CMK (cell line): Measurements from ENCODE around the gene SLC7A10.
A peak's percentile ranks its signal among the peaks of the same experiment; 100 is the strongest.
"Not testable (repeated sequence)": the region's sequence is repeated elsewhere in the genome, so short reads cannot be mapped to it uniquely, and the experiment has no call there.

Experiments
- DNase-seq: peaks from one replicate; pipeline ENCODE4 v3.0.0-alpha.2; 2010; ENCODE audit warnings: low read depth

The SLC7A10 gene

DNA sequence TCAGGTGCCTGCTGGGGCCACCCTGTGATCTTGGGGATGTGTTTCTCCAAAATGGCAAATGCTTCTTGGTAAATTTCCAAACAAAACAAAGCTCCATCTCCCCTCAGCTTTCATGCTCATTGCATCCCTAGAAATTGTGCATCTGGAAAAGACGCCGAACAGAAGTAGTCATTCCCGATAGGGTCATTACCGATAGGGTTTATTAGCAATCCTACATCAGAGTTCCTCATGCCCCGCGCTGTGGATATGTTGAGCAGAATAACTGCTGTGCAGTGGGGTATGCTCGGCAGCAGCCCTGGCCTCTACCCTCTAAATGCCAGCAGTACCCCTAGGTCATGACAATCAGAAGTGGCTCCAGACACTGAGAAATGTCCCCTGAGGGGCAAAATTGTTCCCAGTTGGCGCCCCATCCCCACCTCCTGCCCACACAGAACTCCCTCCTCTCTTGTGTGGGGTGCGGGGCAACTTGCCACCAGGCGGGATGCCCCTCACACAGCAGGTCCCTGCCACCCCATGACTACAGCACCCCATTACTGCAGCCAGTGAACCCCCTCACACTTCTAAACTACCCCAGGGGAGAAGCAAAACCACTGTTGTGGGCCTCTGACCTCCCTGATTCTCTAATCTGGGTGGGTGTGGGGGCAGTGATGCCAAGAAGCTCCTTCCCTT, 13.0 kb upstream of the SLC7A10 start:
- DNase-seq, result no peak

- no peak for DNase-seq
These were observed 11.2 kb upstream of the SLC7A10 start for GRCh38 chr19:33236696-33237390.

- DNase-seq, result no peak
These were observed 10.3 kb upstream of the SLC7A10 start for GRCh38 chr19:33235996-33236350.

GRCh38 chr19:33235269-33235995, 9.8 kb upstream of the SLC7A10 start:
- peak; percentile 37 for DNase-seq

- DNase-seq, result no peak
These were observed 9.1 kb upstream of the SLC7A10 start for GRCh38 chr19:33234736-33235135.

DNA sequence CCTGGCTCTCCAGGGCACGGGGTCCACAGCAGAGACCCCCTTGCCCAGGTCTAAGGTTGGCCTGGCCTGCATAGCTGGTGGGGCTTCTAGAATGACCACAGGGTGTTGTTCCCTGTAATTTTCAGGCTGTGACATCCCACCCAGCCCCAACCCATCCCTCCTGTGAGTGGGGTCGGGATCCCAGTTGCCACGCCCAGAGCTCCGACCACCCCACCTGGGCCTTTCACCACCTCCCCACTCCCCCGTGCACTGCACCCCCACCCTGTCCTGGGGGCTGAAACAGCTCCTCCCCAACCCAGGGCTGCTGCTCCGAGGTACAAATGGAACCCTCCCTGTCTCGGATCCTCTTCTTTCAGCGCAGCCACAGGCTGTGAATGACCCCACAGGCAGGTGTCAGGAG, 8.4 kb upstream of the SLC7A10 start:
- no peak for DNase-seq

- no peak for DNase-seq
These were observed 7.6 kb upstream of the SLC7A10 start for GRCh38 chr19:33233056-33233873.

- DNase-seq, result no peak
These were observed 7.0 kb upstream of the SLC7A10 start for GRCh38 chr19:33232656-33233055.

GRCh38 chr19:33231511-33231910, 5.9 kb upstream of the SLC7A10 start:
- DNase-seq, result no peak

- DNase-seq, result no peak
These were observed 4.3 kb upstream of the SLC7A10 start for GRCh38 chr19:33229962-33230361.

GRCh38 chr19:33227870-33228599, 2.4 kb upstream of the SLC7A10 start:
- no peak for DNase-seq

GRCh38 chr19:33227242-33227650, 1.6 kb upstream of the SLC7A10 start:
- DNase-seq, result no peak

DNA sequence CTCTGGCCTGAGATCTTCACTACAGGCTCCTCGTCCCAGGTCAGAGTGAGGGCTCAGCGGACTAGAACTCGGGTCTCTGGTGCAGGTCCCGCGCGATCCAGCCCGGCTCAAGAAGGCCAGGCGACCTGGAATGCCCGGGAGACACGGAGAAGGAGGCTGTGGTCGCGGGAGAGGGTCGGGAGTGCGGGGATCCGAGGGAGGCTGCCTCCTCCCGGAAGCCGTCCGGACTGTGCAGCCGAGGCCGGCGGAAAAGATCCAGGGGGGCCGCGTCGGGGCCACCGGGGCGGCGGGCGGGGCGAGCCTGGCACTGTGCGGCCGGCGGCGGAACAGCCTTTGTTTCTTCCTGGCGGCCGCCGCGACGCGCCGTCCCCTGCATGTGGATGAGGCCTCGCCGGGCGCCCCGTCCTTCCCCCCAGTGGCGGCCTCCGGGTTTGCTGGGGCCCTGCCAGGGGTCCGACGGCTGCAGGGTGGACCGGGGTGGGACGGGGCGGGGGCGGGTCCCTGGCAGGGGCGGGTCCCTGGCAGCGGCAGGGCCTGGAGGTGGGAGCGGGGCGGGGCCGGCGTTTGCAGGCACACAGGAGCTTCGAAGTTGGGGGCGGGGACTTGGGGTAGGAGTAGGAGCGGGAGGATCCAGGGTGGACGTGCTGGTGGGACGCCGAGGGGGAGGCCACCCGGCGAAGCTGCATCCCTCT, 1.0 kb upstream of the SLC7A10 start:
- no peak for DNase-seq

- DNase-seq, result no peak
These were observed 774 bp downstream of the SLC7A10 start for GRCh38 chr19:33224694-33225457.

DNA sequence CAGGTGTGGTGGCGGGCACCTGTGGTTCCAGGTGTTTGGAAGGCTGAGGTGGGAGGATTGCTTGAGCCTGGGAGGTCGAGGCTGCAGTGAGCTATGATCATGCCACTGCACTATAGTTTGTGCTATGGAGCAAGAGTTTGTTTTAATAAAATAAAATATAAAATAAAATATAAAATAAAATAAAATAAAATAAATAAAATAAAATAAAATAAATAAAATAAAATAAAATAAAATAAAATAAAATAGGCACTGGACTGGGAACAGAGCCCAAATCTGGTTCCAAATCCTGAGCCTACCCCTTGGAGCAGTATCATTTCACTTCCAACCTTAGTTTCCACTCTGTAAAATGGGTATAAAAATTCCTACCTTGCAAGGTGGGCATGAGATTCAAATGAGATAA, 3.4 kb downstream of the SLC7A10 start:
- DNase-seq, result not testable (repeated sequence)

DNA sequence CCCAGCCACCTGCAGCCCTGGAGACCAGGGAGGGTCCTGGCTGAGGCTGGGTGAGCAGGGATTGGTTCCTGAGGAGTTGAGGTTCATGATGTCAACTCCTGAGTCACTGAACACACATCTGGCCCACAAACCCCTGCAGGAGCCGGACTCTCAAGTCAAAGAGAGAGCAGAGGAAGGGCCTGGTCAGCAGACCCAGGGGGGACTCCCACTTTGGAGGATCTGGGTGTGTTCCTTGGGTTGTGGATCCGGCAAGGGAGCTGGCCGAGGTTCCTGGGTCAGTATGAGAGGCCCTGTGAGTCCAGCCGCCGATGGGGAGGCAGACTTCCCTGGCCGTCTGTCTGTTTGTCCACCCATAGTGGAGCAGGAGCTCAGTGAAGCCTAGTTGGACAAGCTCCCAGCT, 4.0 kb downstream of the SLC7A10 start:
- no peak for DNase-seq

- DNase-seq, result no peak
These were observed 4.9 kb downstream of the SLC7A10 start for GRCh38 chr19:33220735-33221134.

GRCh38 chr19:33220115-33220514, 5.5 kb downstream of the SLC7A10 start:
- no peak for DNase-seq

GRCh38 chr19:33219261-33219815, 6.3 kb downstream of the SLC7A10 start:
- no peak for DNase-seq

DNA sequence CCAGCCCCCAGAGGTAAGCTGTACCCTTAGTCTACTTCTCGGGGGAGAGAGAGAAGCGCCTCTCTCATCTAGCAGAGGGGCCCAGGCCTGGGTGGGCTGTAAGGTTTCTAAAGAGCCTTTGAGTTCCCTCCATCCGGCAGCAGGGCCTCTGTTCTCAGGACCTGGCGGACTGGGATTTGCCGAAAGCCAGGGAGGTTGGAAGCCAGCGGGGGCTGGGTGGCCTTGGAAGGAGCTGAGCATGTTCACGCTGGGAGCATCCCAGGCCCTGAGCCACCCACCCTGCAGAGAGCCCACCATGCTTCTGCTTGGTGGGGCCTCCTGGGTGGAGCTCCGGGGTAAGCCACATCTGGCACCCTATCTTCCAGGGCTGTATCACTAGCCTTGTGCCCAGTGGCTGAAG, 7.8 kb downstream of the SLC7A10 start:
- no peak for DNase-seq
